IPS DF 6.9 (cell line): ENCODE measurements around the gene SLC39A2.

ENCODE experiments used
- DNase-seq: peaks from one replicate; pipeline ENCODE4 v3.0.0-alpha.2; 2013; ENCODE audit warnings: low read depth, low spot score
- H3K27ac ChIP-seq: one replicate; pipeline ENCODE4 v1.5.1; 2013; ENCODE audit warnings: low read length, control low read depth
- H3K27me3 ChIP-seq: 2 replicates; pipeline ENCODE4 v1.6.1; 2013; ENCODE audit warnings: mild to moderate bottlenecking, low read length; ENCODE audit not compliant: control insufficient read depth, insufficient read depth
- H3K36me3 ChIP-seq: 2 replicates; pipeline ENCODE4 v1.6.1; 2013; ENCODE audit warnings: low read length; ENCODE audit not compliant: control insufficient read depth, insufficient read depth
- H3K4me1 ChIP-seq: 2 replicates; pipeline ENCODE4 v1.6.1; 2013; ENCODE audit warnings: low read length; ENCODE audit not compliant: control insufficient read depth, insufficient read depth
- H3K4me3 ChIP-seq: 2 replicates; pipeline ENCODE4 v1.5.1; 2013; ENCODE audit warnings: mild to moderate bottlenecking, low read length
- H3K9me3 ChIP-seq: 2 replicates; pipeline ENCODE4 v1.6.1; 2013; ENCODE audit warnings: low read length, inconsistent platforms; ENCODE audit not compliant: control insufficient read depth, insufficient read depth
- WGBS: extraction: QIAGEN DNeasy Blood & Tissue Kit; methylation state at CpG from one replicate; pipeline ENCODE4 v1.1.7; 2013; ENCODE audit warnings: mixed read lengths, missing lambda C conversion rate; ENCODE audit not compliant: insufficient read length, insufficient coverage; 5-methylcytosine and 5-hydroxymethylcytosine counted together

Gene SLC39A2

GRCh38 chr14:21047378-21047781 is 48.3 kb downstream of the SLC39A2 start:
- WGBS: no CpG with 5 or more reads among the region's 2 CpGs
- H3K27ac ChIP-seq: no peak overlapping the region
- DNase-seq: no peak
- no peaks in the 10 kb centered on the region for H3K36me3 ChIP-seq
- H3K4me1 ChIP-seq: no peaks in the 10 kb centered on the region
- H3K4me3 ChIP-seq: no peak overlapping the region
- H3K27me3 ChIP-seq: no peaks in the 10 kb centered on the region
- no peaks in the 10 kb centered on the region for H3K9me3 ChIP-seq

DNA sequence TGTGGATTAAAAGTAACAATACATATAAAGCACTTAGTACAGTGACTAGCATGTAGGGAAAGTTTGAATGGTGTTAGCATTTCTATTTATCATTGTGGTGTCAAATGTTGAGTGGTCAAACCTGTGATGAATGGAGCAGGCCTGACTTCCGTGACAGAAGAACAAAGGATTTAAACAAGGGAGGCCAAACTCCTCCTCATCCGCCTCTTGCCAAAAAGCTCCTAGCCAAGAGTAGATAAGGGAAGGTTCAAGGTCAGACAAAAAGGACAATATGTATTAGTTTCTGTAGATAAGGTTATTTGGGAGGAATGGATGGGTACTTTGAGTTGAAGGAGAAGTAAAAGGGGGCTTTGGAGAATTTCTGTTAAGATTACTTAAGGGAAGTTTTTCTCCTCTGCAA is 49.5 kb downstream of the SLC39A2 start:
- H3K27ac ChIP-seq: no peak overlapping the region
- no peaks in the 10 kb centered on the region for H3K27me3 ChIP-seq
- no peaks in the 10 kb centered on the region for H3K9me3 ChIP-seq
- H3K36me3 ChIP-seq: no peaks in the 10 kb centered on the region
- H3K4me1 ChIP-seq: no peaks in the 10 kb centered on the region
- no peak for DNase-seq
- no CpG with 5 or more reads among the region's 2 CpGs for WGBS
- no peak overlapping the region for H3K4me3 ChIP-seq

- no peaks in the 10 kb centered on the region for H3K27me3 ChIP-seq
- no peak for DNase-seq
- H3K9me3 ChIP-seq: no peaks in the 10 kb centered on the region
- H3K4me1 ChIP-seq: no peaks in the 10 kb centered on the region
- H3K36me3 ChIP-seq: no peaks in the 10 kb centered on the region
- WGBS: no CpG with 5 or more reads among the region's 3 CpGs
- no peak overlapping the region for H3K4me3 ChIP-seq
- no peak overlapping the region for H3K27ac ChIP-seq
Observed at GRCh38 chr14:21049271-21049673, 50.2 kb downstream of the SLC39A2 start.

- no peaks in the 10 kb centered on the region for H3K27me3 ChIP-seq
- DNase-seq: no peak
- H3K9me3 ChIP-seq: no peaks in the 10 kb centered on the region
- no peak overlapping the region for H3K27ac ChIP-seq
- WGBS: no CpG with 5 or more reads among the region's 3 CpGs
- H3K4me1 ChIP-seq: no peaks in the 10 kb centered on the region
- H3K36me3 ChIP-seq: no peaks in the 10 kb centered on the region
- no peak overlapping the region for H3K4me3 ChIP-seq
Observed at GRCh38 chr14:21050597-21050996, 51.5 kb downstream of the SLC39A2 start.
